ENCODE data around the gene NUBP2.

NUBP2 gene

DNA sequence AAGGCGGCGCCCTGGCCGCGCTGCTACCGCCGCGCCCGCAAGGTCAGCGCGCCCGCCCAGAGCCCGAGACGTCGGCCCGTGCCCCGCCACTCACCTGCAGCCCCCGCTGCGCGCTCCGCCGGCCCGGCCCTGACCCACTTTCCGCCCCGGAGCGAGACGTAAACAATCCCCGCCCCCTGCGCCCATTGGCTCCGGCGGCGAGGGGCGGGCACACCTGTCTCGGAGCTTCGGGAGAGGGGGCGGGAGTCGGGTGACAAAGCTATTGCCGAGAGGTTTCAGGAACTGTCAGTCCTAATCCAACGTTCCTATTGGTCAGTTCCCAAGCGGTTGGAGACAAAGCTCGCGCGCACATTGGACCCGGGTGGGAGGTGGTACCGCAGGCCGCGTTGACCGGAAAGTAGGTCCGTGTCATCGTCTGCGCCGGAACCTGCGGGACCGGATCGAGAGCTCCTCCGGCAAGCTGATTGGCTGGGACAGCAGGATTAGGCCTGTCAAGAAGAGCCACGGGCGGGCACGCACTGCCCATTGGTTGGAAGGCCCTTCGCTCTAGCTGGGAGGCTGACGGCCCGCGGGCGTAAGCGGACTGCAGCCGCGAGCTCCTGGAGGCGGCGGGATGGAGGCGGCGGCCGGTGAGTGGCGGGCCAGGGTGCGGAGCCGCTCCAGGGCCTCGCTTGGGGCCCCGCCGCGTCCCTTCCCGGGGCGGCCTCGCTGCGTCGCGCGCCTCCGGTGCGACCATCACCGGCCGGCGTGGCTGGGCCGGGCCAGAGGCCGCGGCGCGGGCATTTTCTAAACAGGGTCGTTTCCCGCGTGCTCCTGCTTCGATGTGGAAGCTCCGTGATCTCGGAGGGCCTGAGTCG lies at the start of gene NUBP2, which contains the start of gene SPSB3:
TSS of gene NUBP2 (plus strand) at position 553 of the 857 bp plus-strand sequence. CDS start at position 614, 61 bp downstream.
TSS of gene SPSB3 (minus strand) at position 164 of the 857 bp plus-strand sequence. CDS start 1,088 bp downstream, outside the sequence.
- peak within 1 kb of the TSS; percentile 76 for H3K4me3 ChIP-seq (ENCODE audit: low read length)
- TF ChIP-seq, protein P1, sequence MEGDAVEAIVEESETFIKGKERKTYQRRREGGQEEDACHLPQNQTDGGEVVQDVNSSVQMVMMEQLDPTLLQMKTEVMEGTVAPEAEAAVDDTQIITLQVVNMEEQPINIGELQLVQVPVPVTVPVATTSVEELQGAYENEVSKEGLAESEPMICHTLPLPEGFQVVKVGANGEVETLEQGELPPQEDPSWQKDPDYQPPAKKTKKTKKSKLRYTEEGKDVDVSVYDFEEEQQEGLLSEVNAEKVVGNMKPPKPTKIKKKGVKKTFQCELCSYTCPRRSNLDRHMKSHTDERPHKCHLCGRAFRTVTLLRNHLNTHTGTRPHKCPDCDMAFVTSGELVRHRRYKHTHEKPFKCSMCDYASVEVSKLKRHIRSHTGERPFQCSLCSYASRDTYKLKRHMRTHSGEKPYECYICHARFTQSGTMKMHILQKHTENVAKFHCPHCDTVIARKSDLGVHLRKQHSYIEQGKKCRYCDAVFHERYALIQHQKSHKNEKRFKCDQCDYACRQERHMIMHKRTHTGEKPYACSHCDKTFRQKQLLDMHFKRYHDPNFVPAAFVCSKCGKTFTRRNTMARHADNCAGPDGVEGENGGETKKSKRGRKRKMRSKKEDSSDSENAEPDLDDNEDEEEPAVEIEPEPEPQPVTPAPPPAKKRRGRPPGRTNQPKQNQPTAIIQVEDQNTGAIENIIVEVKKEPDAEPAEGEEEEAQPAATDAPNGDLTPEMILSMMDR (IDR thresholded peaks at IDR 0.05; ENCODE audit: insufficient read depth, low read depth, low read length, missing control alignments) = no peak
- DNase-seq (ENCODE audit: low read depth) = peak; percentile 100

DNA sequence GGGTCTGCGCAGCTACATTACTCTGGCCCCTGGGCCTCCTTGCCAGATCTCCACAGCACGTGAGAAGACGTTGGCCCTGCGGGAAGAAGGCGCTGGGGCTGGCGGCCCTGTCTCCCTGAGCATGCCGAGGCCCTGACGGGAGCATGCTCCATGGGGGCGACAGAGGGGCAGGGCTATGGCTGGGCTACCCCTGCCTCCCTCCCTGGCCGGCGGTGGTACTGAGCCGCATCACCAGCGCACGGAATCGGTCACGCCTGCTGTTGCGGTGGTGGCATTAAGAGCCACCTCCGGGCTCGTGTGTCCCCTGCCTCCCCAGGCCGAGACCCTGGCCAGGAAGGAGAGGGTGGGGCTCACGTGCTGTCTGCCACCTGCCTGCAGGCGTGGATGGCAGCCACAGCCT lies 48.6 kb upstream of the NUBP2 start:
- TF ChIP-seq, protein P1 (IDR thresholded peaks at IDR 0.05; ENCODE audit: insufficient read depth, low read depth, low read length, missing control alignments) = no peak
- H3K4me3 ChIP-seq (ENCODE audit: low read length) = no peak overlapping the region
- DNase-seq (ENCODE audit: low read depth) = no peak

DNA sequence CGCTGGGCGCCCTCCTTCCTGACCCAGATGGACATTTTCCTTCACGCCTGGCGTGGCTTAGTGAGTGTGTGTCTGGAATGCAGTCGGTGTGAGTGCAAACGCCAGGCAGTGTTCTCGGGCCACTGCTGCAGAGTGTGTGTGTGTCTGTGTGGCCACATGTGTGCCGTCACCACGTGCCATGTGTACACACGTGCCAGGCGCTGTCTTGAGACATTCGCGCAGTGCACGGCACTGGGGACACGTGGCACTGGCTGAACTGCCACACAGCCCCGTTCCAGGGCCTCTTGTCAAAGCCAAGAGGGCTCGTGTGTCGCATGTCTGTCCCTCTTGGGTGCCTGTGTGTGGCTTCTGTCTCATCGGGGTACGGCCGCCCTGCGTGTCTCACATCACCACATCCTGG lies 47.9 kb upstream of the NUBP2 start:
- TF ChIP-seq, protein P1 (IDR thresholded peaks at IDR 0.05; ENCODE audit: insufficient read depth, low read depth, low read length, missing control alignments) = no peak
- DNase-seq (ENCODE audit: low read depth) = no peak
- H3K4me3 ChIP-seq (ENCODE audit: low read length) = no peak overlapping the region

DNA sequence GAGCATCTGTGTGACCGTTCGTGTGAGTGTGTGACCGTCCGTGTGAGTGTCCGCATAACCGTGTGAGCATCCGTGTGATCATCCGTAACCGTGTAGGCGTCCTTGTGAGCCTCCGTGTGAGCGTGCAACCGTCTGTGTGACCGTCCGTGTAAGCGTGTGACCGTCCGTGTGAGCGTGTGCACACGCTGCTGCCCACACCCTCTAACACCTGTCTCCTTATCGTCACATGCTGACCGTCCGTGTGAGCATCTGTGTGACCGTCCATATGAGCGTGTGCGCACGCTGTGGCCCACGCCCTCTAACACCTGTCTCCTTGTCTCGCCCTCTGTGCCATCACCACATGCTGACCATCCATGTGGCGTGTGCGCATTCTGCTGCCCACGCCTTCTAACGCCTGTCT lies 42.5 kb upstream of the NUBP2 start:
- no peak overlapping the region for H3K4me3 ChIP-seq (ENCODE audit: low read length)
- TF ChIP-seq, protein P1 (IDR thresholded peaks at IDR 0.05; ENCODE audit: insufficient read depth, low read depth, low read length, missing control alignments) = no peak
- DNase-seq (ENCODE audit: low read depth) = no peak

DNA sequence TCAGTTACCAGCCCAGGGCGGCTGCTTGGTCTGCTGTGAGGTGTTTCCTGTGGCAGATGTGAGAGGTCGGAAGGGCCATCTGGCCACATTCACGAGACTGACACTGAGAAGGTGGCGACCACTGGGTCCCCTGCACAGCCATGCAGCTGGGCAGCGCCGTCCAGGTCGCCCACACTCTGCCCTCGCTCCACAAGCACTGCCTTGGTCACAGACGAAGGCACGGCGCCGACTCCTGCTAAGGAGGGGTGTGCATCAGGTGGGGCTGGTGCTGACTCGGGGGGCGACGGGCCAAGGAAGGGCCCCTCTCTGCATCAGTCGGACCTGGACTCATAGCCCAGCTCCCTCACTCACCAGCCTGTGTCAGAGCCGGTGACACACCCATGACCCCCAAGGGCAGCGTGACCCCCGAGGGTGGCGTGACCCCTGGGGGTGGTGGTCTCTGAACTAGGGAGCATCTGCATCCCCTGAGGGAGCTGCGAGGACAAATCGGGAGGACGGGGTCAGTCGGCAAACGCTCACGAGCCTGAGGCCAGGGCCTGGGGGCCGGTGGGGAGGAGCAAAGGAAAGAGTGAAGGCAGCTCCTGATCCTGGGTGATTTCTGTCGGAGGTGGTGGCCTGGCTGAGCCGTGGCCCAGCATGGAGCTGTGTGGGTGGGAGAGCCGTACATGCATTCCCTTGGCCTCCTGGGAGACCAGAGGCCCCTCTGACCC lies 41.8 kb upstream of the NUBP2 start:
- no peak overlapping the region for H3K4me3 ChIP-seq (ENCODE audit: low read length)
- no peak for DNase-seq (ENCODE audit: low read depth)
- TF ChIP-seq, protein P1 (IDR thresholded peaks at IDR 0.05; ENCODE audit: insufficient read depth, low read depth, low read length, missing control alignments) = no peak

GRCh38 chr16:1741553-1742165 lies 41.1 kb upstream of the NUBP2 start:
- DNase-seq (ENCODE audit: low read depth) = no peak
- TF ChIP-seq, protein P1 (IDR thresholded peaks at IDR 0.05; ENCODE audit: insufficient read depth, low read depth, low read length, missing control alignments) = no peak
- no peak overlapping the region for H3K4me3 ChIP-seq (ENCODE audit: low read length)
